Type B pancreatic cell (in vitro differentiated cells): ENCODE data around the gene GBP1. TPM values are rescaled to one million over a fixed set of nuclear protein-coding genes. Genes with fewer than 3 reads are reported as not detected.
A peak's percentile ranks its signal among the peaks of the same experiment; 100 is the strongest.

ENCODE experiments used
- DNase-seq: peaks from one replicate; pipeline ENCODE4 v3.0.0; 2021; ENCODE audit warnings: mixed read lengths; ENCODE audit not compliant: unreplicated experiment; ENCODE audit errors: extremely low spot score
- H3K27ac Mint-ChIP-seq: 2 replicates; pipeline ENCODE4 v1.8.0; 2021; ENCODE audit warnings: mild to moderate bottlenecking, mixed read lengths
- H3K27me3 Mint-ChIP-seq: 2 replicates; pipeline ENCODE4 v1.8.0; 2021; ENCODE audit warnings: mixed read lengths
- H3K36me3 Mint-ChIP-seq: 2 replicates; pipeline ENCODE4 v1.8.0; 2021; ENCODE audit warnings: mixed read lengths
- H3K4me1 Mint-ChIP-seq: one replicate; pipeline ENCODE4 v1.8.0; 2021; ENCODE audit warnings: mixed read lengths; ENCODE audit not compliant: unreplicated experiment
- H3K4me3 Mint-ChIP-seq: 2 replicates; pipeline ENCODE4 v1.8.0; 2021; ENCODE audit warnings: mild to moderate bottlenecking, mixed read lengths
- H3K9me3 Mint-ChIP-seq: 2 replicates; pipeline ENCODE4 v1.8.0; 2021; ENCODE audit warnings: mixed read lengths
- total RNA-seq: library from RNA; stranded (reverse); gene quantifications from 2 replicates; pipeline ENCODE4 v1.2.1, GENCODE V29; 2021; ENCODE audit warnings: low replicate concordance
- TF ChIP-seq, protein P1 (sequence below): fragments of 200-600 bp; sonication (generic); conservative IDR thresholded peaks from 2 replicates; pipeline ENCODE4 v1.5.0; 2021; ENCODE audit warnings: antibody characterized with exemption, mild to moderate bottlenecking

GBP1 gene
- total RNA-seq, 1 donor from 2014 or later = 16.0 TPM

- Mint-ChIP-seq H3K4me1 (peaks cover 17% of the 10 kb centered on the region), H3K4me3 (no peak overlapping the region), H3K36me3 (no peaks in the 10 kb centered on the region), H3K9me3 (no peaks in the 10 kb centered on the region), H3K27ac (no peak overlapping the region), H3K27me3 (no peaks in the 10 kb centered on the region)
- DNase-seq = no peak
- TF ChIP-seq, protein P1, sequence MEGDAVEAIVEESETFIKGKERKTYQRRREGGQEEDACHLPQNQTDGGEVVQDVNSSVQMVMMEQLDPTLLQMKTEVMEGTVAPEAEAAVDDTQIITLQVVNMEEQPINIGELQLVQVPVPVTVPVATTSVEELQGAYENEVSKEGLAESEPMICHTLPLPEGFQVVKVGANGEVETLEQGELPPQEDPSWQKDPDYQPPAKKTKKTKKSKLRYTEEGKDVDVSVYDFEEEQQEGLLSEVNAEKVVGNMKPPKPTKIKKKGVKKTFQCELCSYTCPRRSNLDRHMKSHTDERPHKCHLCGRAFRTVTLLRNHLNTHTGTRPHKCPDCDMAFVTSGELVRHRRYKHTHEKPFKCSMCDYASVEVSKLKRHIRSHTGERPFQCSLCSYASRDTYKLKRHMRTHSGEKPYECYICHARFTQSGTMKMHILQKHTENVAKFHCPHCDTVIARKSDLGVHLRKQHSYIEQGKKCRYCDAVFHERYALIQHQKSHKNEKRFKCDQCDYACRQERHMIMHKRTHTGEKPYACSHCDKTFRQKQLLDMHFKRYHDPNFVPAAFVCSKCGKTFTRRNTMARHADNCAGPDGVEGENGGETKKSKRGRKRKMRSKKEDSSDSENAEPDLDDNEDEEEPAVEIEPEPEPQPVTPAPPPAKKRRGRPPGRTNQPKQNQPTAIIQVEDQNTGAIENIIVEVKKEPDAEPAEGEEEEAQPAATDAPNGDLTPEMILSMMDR = no peak
Measured at GRCh38 chr1:89068291-89068690, 3.3 kb upstream of the GBP1 start.

GRCh38 chr1:89064632-89065031 lies 376 bp downstream of the GBP1 start:
- no peak for DNase-seq
- peak overlapping the region; percentile 82 for H3K4me3 Mint-ChIP-seq
- peak overlapping the region; percentile 88 for H3K27ac Mint-ChIP-seq
- H3K27me3 Mint-ChIP-seq = no peaks in the 10 kb centered on the region
- H3K4me1 Mint-ChIP-seq = peaks cover 17% of the 10 kb centered on the region
- H3K36me3 Mint-ChIP-seq = no peaks in the 10 kb centered on the region
- TF ChIP-seq, protein P1 = no peak
- no peaks in the 10 kb centered on the region for H3K9me3 Mint-ChIP-seq

- Mint-ChIP-seq H3K9me3 (no peaks in the 10 kb centered on the region), H3K4me3 (no peak overlapping the region), H3K27me3 (no peaks in the 10 kb centered on the region), H3K27ac (no peak overlapping the region), H3K36me3 (no peaks in the 10 kb centered on the region), H3K4me1 (peaks cover 17% of the 10 kb centered on the region)
- no peak for DNase-seq
- TF ChIP-seq, protein P1 = no peak
Measured at GRCh38 chr1:89063094-89063493, 1.9 kb downstream of the GBP1 start.

GRCh38 chr1:89060091-89060490 lies 4.9 kb downstream of the GBP1 start:
- no peak for DNase-seq
- Mint-ChIP-seq H3K36me3 (no peaks in the 10 kb centered on the region), H3K27me3 (no peaks in the 10 kb centered on the region), H3K27ac (no peak overlapping the region), H3K9me3 (no peaks in the 10 kb centered on the region), H3K4me1 (peaks cover 16% of the 10 kb centered on the region), H3K4me3 (no peak overlapping the region)
- TF ChIP-seq, protein P1 = no peak

GRCh38 chr1:89051955-89052312 lies 13.1 kb downstream of the GBP1 start:
- no peak for DNase-seq
- TF ChIP-seq, protein P1 = no peak
- H3K27ac Mint-ChIP-seq = no peak overlapping the region
- H3K27me3 Mint-ChIP-seq = no peaks in the 10 kb centered on the region
- H3K36me3 Mint-ChIP-seq = peaks cover 9% of the 10 kb centered on the region
- no peak overlapping the region for H3K4me3 Mint-ChIP-seq
- no peaks in the 10 kb centered on the region for H3K9me3 Mint-ChIP-seq
- peaks cover 6% of the 10 kb centered on the region for H3K4me1 Mint-ChIP-seq
